ENCODE results near the gene PWWP2B.
"Not testable (repeated sequence)": the region's sequence is repeated elsewhere in the genome, so short reads cannot be mapped to it uniquely, and the experiment has no call there.

PWWP2B gene

GRCh38 chr10:132420981-132421846 is 24.2 kb downstream of the PWWP2B start:
- DNase-seq = no peak

- no peak for DNase-seq
Measured at GRCh38 chr10:132421847-132422751, 25.1 kb downstream of the PWWP2B start.

- DNase-seq = no peak
Measured at GRCh38 chr10:132422903-132423825, 26.2 kb downstream of the PWWP2B start.

GRCh38 chr10:132423966-132424861 is 27.2 kb downstream of the PWWP2B start:
- DNase-seq = no peak

- DNase-seq = no peak
Measured at GRCh38 chr10:132425029-132425756, 28.2 kb downstream of the PWWP2B start.

- DNase-seq = no peak
Measured at GRCh38 chr10:132425757-132426155, 28.8 kb downstream of the PWWP2B start.

GRCh38 chr10:132427006-132427771 is 30.2 kb downstream of the PWWP2B start:
- no peak for DNase-seq

- DNase-seq = no peak
Measured at GRCh38 chr10:132427939-132428367, 31.0 kb downstream of the PWWP2B start.

GRCh38 chr10:132428486-132428995 is 31.5 kb downstream of the PWWP2B start:
- DNase-seq = no peak

GRCh38 chr10:132429281-132430230 is 32.6 kb downstream of the PWWP2B start:
- DNase-seq = no peak

GRCh38 chr10:132430231-132430743 is 33.3 kb downstream of the PWWP2B start:
- DNase-seq = no peak

GRCh38 chr10:132430861-132431271 is 33.9 kb downstream of the PWWP2B start:
- DNase-seq = no peak

GRCh38 chr10:132431537-132432175 is 34.7 kb downstream of the PWWP2B start:
- DNase-seq = no peak

- DNase-seq = no peak
Measured at GRCh38 chr10:132432176-132432540, 35.2 kb downstream of the PWWP2B start.

GRCh38 chr10:132433671-132434340 is 36.8 kb downstream of the PWWP2B start:
- no peak for DNase-seq

GRCh38 chr10:132434405-132435005 is 37.5 kb downstream of the PWWP2B start:
- DNase-seq = no peak

- not testable (repeated sequence) for DNase-seq
Measured at GRCh38 chr10:132435320-132435719, 38.3 kb downstream of the PWWP2B start.
